ENCODE data around the gene GSTM4. TPM values are rescaled to one million over a fixed set of nuclear protein-coding genes. Genes with fewer than 3 reads are reported as not detected.

GSTM4 gene
- total and polyA plus RNA-seq, 4 experiments from 2014 or later, result 1.7 to 14.2 (median 11.5) TPM

DNA sequence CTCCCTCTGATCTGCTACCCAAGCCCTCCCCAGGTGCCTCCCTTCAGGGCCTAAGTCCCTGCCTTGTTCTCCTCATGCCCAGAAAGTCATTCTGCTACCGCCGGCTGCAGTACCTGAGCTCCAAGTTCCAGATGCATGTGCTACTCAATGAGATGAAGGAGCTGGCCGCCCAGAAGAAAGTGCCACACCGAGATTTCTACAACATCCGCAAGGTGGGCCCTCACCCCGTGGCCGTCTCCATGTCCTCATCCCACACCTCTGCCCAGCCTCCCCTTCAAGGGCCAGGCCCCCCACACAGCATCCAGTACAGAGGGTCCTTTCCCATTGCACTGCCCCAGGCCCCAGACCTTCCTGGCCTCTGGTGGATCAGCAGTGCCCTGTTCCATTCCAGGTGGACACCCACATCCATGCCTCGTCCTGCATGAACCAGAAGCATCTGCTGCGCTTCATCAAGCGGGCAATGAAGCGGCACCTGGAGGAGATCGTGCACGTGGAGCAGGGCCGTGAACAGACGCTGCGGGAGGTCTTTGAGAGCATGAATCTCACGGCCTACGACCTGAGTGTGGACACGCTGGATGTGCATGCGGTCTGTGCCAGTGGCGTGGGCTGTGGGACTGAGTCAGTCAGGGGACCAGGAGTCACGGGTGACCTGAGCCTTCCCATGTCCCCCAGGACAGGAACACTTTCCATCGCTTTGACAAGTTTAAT is 28.1 kb upstream of the GSTM4 start:
- intact Hi-C loops (cut with micrococcal nuclease), result no loop called here
- peak overlapping the region in 1 of 8 donors; percentile 25 for H3K4me3 Mint-ChIP-seq
- ChIA-PET POLR2A (ENCODE audit: partially characterized antibody) (interaction anchor here (1.5 to 1.6 kb wide), 2 partner anchors 79 to 81 kb away, joined by 5 to 6 read pairs; partner anchors contain the start of gene GNAI3), CTCF (ENCODE audit: partially characterized antibody) (interaction anchor here (4.2 to 19.1 kb wide), 4 partner anchors 14 to 86 kb away, joined by 17 to 314 read pairs (median 86); partner anchors contain the start of genes GNAI3 and GPR61)
- H3K4me1 ChIP-seq (ENCODE audit: insufficient read depth, low read length), result peaks cover 23% of the 10 kb centered on the region
- peaks cover 33 to 61% of the 10 kb centered on the region in 2 donors for H3K36me3 Mint-ChIP-seq
- DNase-seq, result no peak
- H3K27me3 Mint-ChIP-seq, result no peaks in the 10 kb centered on the region
- H3K36me3 ChIP-seq (ENCODE audit: insufficient read depth, low read length), result peaks cover 54% of the 10 kb centered on the region
- H3K27ac Mint-ChIP-seq, result peak overlapping the region in 4 of 7 donors; percentile 16 to 64 (median 46)
- H3K27ac ChIP-seq (ENCODE audit: low read depth, low read length), result no peak overlapping the region
- H3K4me1 Mint-ChIP-seq, result peaks cover 11 to 21% (median 17%) of the 10 kb centered on the region in 4 donors
- H3K9me3 Mint-ChIP-seq, result no peaks in the 10 kb centered on the region
- H3K4me3 ChIP-seq (ENCODE audit: low read length in 2 of 2), result no peak overlapping the region
- H3K27me3 ChIP-seq (ENCODE audit: insufficient read depth, low read length), result no peaks in the 10 kb centered on the region
- H3K9me3 ChIP-seq (ENCODE audit: control insufficient read depth in 1 of 2, low read length in 2 of 2), result no peaks in the 10 kb centered on the region

DNA sequence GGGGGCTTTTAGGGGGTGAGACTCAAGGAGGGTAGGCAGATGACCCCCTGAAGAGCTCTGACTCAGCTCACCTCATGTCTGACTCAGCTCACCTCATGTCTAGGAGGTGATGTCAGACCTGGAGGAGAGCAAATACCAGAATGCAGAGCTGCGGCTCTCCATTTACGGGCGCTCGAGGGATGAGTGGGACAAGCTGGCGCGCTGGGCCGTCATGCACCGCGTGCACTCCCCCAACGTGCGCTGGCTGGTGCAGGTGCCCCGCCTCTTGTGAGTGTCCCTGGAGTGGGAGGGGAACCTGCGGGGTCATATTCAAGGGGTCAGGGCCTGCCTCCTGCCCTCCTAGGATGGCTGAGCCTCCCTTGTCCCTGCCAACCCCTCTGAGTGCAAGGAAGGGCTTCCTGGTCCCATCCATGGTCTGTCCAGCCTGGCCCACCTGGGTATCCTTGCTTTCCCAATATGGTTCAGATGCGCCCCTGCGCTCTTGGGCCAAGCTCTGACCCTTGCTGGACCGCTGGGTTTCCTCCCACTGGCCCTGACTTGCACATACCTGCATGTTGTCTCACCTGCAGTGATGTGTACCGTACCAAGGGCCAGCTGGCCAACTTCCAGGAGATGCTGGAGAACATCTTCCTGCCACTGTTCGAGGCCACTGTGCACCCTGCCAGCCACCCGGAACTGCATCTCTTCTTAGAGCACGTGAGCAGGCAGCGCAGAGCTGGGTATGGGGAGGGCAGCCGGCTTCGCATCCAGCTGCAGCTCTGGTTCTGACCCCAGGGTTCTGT is 27.2 kb upstream of the GSTM4 start:
- POLR2A ChIA-PET (ENCODE audit: partially characterized antibody), result interaction anchor here (1.6 to 2.7 kb wide), 2 partner anchors 80 to 82 kb away, joined by 6 to 13 read pairs; partner anchors contain the start of gene GNAI3
- Mint-ChIP-seq H3K9me3 (no peaks in the 10 kb centered on the region), H3K4me1 (peaks cover 5 to 12% (median 9%) of the 10 kb centered on the region in 4 donors), H3K27me3 (no peaks in the 10 kb centered on the region), H3K36me3 (peaks cover 33 to 60% of the 10 kb centered on the region in 2 donors), H3K4me3 (no peak overlapping the region), H3K27ac (no peak overlapping the region)
- Histone ChIP-seq H3K27ac (ENCODE audit: low read depth, low read length) (no peak overlapping the region), H3K27me3 (ENCODE audit: insufficient read depth, low read length) (no peaks in the 10 kb centered on the region), H3K4me1 (ENCODE audit: insufficient read depth, low read length) (peaks cover 15% of the 10 kb centered on the region), H3K9me3 (ENCODE audit: control insufficient read depth in 1 of 2, low read length in 2 of 2) (no peaks in the 10 kb centered on the region), H3K36me3 (ENCODE audit: insufficient read depth, low read length) (peaks cover 54% of the 10 kb centered on the region), H3K4me3 (ENCODE audit: low read length in 2 of 2) (no peak overlapping the region)
- CTCF ChIA-PET (ENCODE audit: partially characterized antibody), result interaction anchor here (0.8 to 19.1 kb wide), 7 partner anchors 8 to 87 kb away, joined by 3 to 314 read pairs (median 17); partner anchors contain the start of genes GNAI3 and GPR61
- intact Hi-C loops (cut with micrococcal nuclease), result no loop called here
- DNase-seq, result no peak

DNA sequence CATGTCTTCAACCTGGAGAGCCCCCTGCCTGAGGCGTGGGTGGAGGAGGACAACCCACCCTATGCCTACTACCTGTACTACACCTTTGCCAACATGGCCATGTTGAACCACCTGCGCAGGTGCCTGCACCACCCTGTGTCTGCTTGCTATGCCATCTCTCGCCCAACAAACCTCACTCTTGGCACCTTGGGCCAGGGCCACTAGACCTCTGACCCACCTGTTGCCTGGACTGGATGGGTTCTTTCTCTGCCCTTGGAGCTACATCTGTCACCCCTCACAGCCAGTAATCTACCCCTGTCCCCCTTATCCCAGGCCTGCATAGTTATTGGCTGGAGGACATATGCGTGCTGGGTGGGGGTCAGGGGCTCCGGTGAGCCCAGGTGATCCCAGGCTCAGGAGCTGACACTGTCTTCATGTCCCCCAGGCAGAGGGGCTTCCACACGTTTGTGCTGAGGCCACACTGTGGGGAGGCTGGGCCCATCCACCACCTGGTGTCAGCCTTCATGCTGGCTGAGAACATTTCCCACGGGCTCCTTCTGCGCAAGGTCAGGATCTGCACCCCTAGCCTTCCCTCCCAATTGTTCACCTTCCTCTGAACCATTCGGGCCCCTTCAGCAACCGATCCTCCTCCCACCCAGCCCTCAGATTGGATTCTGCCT is 26.4 kb upstream of the GSTM4 start:
- POLR2A ChIA-PET (ENCODE audit: partially characterized antibody), result interaction anchor here (1.6 to 2.7 kb wide), 3 partner anchors 81 to 83 kb away, joined by 6 to 22 read pairs (median 13); partner anchors contain the start of gene GNAI3
- intact Hi-C loops (cut with micrococcal nuclease), result loop anchor here (1.0 kb wide), 1 partner anchor 83 kb away; no protein-coding TSS in a partner anchor
- no peak overlapping the region for H3K4me3 ChIP-seq (ENCODE audit: low read length in 2 of 2)

DNA sequence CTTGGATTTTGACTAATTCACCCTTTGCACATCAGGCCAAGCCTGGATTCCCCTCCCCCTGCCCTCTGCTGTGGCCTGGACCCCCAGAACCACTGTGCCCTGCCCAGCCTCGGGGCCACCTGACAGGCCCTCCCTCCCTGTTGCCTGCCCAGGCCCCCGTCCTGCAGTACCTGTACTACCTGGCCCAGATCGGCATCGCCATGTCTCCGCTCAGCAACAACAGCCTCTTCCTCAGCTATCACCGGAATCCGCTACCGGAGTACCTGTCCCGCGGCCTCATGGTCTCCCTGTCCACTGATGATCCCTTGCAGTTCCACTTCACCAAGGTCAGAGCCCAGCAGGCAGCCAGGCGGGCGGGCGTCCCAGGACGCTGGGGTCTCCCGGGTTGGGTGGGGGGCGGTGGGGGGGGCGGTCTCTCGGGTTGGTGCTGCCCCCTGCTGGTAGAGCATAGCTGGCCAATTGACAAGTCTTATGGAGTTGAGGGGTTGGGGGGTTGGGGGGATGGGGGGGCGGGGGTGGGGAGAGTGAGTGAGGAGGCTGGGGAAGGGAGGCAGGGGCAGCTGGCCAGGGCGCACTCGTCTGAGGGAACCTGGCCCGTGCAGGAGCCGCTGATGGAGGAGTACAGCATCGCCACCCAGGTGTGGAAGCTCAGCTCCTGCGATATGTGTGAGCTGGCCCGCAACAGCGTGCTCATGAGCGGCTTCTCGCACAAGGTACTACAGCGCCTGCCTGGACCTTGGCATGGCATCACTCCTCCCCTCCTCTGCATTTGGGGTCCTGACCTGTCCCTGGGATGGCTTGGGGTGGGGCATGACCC is 25.6 kb upstream of the GSTM4 start:
- Histone ChIP-seq H3K36me3 (ENCODE audit: insufficient read depth, low read length) (peaks cover 54% of the 10 kb centered on the region), H3K9me3 (ENCODE audit: control insufficient read depth in 1 of 2, low read length in 2 of 2) (no peaks in the 10 kb centered on the region), H3K27ac (ENCODE audit: low read depth, low read length) (no peak overlapping the region), H3K4me3 (ENCODE audit: low read length in 2 of 2) (no peak overlapping the region), H3K4me1 (ENCODE audit: insufficient read depth, low read length) (peaks cover 13% of the 10 kb centered on the region), H3K27me3 (ENCODE audit: insufficient read depth, low read length) (no peaks in the 10 kb centered on the region)
- Mint-ChIP-seq H3K4me1 (peaks cover 9 to 15% (median 11%) of the 10 kb centered on the region in 4 donors), H3K27ac (peak overlapping the region in 4 of 7 donors; percentile 13 to 73 (median 54)), H3K36me3 (peaks cover 33 to 59% of the 10 kb centered on the region in 2 donors), H3K27me3 (no peaks in the 10 kb centered on the region), H3K9me3 (no peaks in the 10 kb centered on the region), H3K4me3 (no peak overlapping the region)
- intact Hi-C loops (cut with micrococcal nuclease), result loop anchor here (1.0 kb wide), 1 partner anchor 84 kb away; no protein-coding TSS in a partner anchor
- CTCF ChIA-PET (ENCODE audit: partially characterized antibody), result interaction anchor here (0.9 to 19.1 kb wide), 12 partner anchors 12 to 354 kb away, joined by 3 to 314 read pairs (median 6); partner anchors contain the start of genes AHCYL1, GNAI3, GPR61 and GSTM4
- DNase-seq, result peak in 2 of 5 donors; percentile 21 to 39
- POLR2A ChIA-PET (ENCODE audit: partially characterized antibody), result interaction anchor here (0.7 to 2.7 kb wide), 3 partner anchors 10 to 84 kb away, joined by 3 to 22 read pairs (median 13); partner anchors contain the start of gene GNAI3

More for the DNA sequence above, 26.4 kb upstream of the GSTM4 start:
- H3K9me3 Mint-ChIP-seq, result no peaks in the 10 kb centered on the region
- no peaks in the 10 kb centered on the region for H3K27me3 Mint-ChIP-seq
- Histone ChIP-seq H3K27me3 (ENCODE audit: insufficient read depth, low read length) (no peaks in the 10 kb centered on the region), H3K27ac (ENCODE audit: low read depth, low read length) (no peak overlapping the region), H3K4me1 (ENCODE audit: insufficient read depth, low read length) (peaks cover 12% of the 10 kb centered on the region), H3K36me3 (ENCODE audit: insufficient read depth, low read length) (peaks cover 54% of the 10 kb centered on the region), H3K9me3 (ENCODE audit: control insufficient read depth in 1 of 2, low read length in 2 of 2) (no peaks in the 10 kb centered on the region)
- peaks cover 5 to 9% (median 8%) of the 10 kb centered on the region in 4 donors for H3K4me1 Mint-ChIP-seq
- no peak overlapping the region for H3K4me3 Mint-ChIP-seq
- DNase-seq, result no peak
- peaks cover 33 to 60% of the 10 kb centered on the region in 2 donors for H3K36me3 Mint-ChIP-seq
- H3K27ac Mint-ChIP-seq, result peak overlapping the region in 5 of 7 donors; percentile 15 to 76 (median 65)
- CTCF ChIA-PET (ENCODE audit: partially characterized antibody), result interaction anchor here (1.4 to 19.1 kb wide), 8 partner anchors 12 to 145 kb away, joined by 4 to 314 read pairs (median 13); partner anchors contain the start of genes GNAI3 and GPR61

DNA sequence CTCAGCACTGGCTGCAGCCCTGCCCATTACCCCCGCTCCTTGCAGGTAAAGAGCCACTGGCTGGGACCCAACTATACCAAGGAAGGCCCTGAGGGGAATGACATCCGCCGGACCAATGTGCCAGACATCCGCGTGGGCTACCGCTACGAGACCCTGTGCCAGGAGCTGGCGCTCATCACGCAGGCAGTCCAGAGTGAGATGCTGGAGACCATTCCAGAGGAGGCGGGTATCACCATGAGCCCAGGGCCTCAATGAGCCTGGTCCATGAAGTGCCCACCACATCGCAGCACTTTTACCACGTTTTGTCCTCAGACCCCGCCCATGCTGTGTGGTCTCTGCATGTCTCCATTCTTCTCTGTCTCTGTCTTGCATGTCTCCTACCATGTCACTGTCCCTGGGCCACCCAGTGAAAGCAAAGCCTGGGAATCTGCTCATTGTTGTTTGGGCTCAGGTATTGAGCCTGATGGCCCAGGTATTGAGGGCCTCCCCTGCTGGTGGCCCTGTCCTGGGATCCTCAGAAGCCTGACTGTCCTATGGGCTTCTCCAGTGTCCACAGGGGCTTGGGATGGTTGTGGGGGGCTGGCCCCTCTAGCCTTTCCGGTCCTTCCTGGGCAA is 24.9 kb upstream of the GSTM4 start:
- Mint-ChIP-seq H3K27me3 (no peaks in the 10 kb centered on the region), H3K27ac (no peak overlapping the region), H3K9me3 (no peaks in the 10 kb centered on the region), H3K4me1 (peaks cover 11 to 18% (median 13%) of the 10 kb centered on the region in 4 donors), H3K36me3 (peaks cover 30 to 52% of the 10 kb centered on the region in 2 donors), H3K4me3 (no peak overlapping the region)
- intact Hi-C loops (cut with micrococcal nuclease), result loop anchor here (1.0 kb wide), 1 partner anchor 85 kb away; no protein-coding TSS in a partner anchor
- ChIA-PET POLR2A (ENCODE audit: partially characterized antibody) (interaction anchor here (0.7 to 2.7 kb wide), 3 partner anchors 11 to 85 kb away, joined by 3 to 22 read pairs (median 13); partner anchors contain the start of gene GNAI3), CTCF (ENCODE audit: partially characterized antibody) (interaction anchor here (0.9 to 19.1 kb wide), 12 partner anchors 11 to 353 kb away, joined by 3 to 314 read pairs (median 6); partner anchors contain the start of genes AHCYL1, GNAI3, GPR61 and GSTM4)
- Histone ChIP-seq H3K27ac (ENCODE audit: low read depth, low read length) (no peak overlapping the region), H3K4me1 (ENCODE audit: insufficient read depth, low read length) (peaks cover 16% of the 10 kb centered on the region), H3K9me3 (ENCODE audit: control insufficient read depth in 1 of 2, low read length in 2 of 2) (no peaks in the 10 kb centered on the region), H3K36me3 (ENCODE audit: insufficient read depth, low read length) (peaks cover 48% of the 10 kb centered on the region), H3K4me3 (ENCODE audit: low read length in 2 of 2) (no peak overlapping the region), H3K27me3 (ENCODE audit: insufficient read depth, low read length) (no peaks in the 10 kb centered on the region)
- DNase-seq, result no peak
